Measurements from ENCODE around the gene MED20.

Gene MED20

GRCh38 chr6:41940759-41941279 is 19.9 kb upstream of the MED20 start:
- DNase-seq, result no peak

GRCh38 chr6:41939848-41940758 is 19.2 kb upstream of the MED20 start:
- no peak for DNase-seq

- DNase-seq, result no peak
These were observed 18.4 kb upstream of the MED20 start for GRCh38 chr6:41939176-41939847.

GRCh38 chr6:41938590-41939175 is 17.7 kb upstream of the MED20 start:
- DNase-seq, result no peak

GRCh38 chr6:41937861-41938574 is 17.1 kb upstream of the MED20 start:
- no peak for DNase-seq

GRCh38 chr6:41937472-41937860 is 16.5 kb upstream of the MED20 start:
- no peak for DNase-seq

- DNase-seq, result peak; percentile 31
These were observed 15.3 kb upstream of the MED20 start for GRCh38 chr6:41936073-41936837.

GRCh38 chr6:41935685-41936072 is 14.7 kb upstream of the MED20 start:
- DNase-seq, result no peak

GRCh38 chr6:41935193-41935574 is 14.2 kb upstream of the MED20 start:
- no peak for DNase-seq

- DNase-seq, result no peak
These were observed 13.6 kb upstream of the MED20 start for GRCh38 chr6:41934278-41935192.

- no peak for DNase-seq
These were observed 11.4 kb upstream of the MED20 start for GRCh38 chr6:41932378-41932777.

- DNase-seq, result no peak
These were observed 10.9 kb upstream of the MED20 start for GRCh38 chr6:41931792-41932191.

GRCh38 chr6:41929924-41930323 is 9.0 kb upstream of the MED20 start:
- DNase-seq, result no peak

GRCh38 chr6:41927253-41927652 is 6.3 kb upstream of the MED20 start:
- DNase-seq, result no peak

- no peak for DNase-seq
These were observed 1.2 kb upstream of the MED20 start for GRCh38 chr6:41922154-41922553.

GRCh38 chr6:41921712-41921998 is 716 bp upstream of the MED20 start:
- DNase-seq, result no peak

GRCh38 chr6:41917528-41917927 is 3.4 kb downstream of the MED20 start:
- DNase-seq, result no peak

GRCh38 chr6:41914869-41915530 is 5.9 kb downstream of the MED20 start:
- no peak for DNase-seq

- DNase-seq, result no peak
These were observed 6.6 kb downstream of the MED20 start for GRCh38 chr6:41914343-41914742.

- no peak for DNase-seq
These were observed 11.2 kb downstream of the MED20 start for GRCh38 chr6:41909727-41910126.

Data from NCI-H1436 (cell line).